ENCODE measurements around the gene C14orf93.

DNA sequence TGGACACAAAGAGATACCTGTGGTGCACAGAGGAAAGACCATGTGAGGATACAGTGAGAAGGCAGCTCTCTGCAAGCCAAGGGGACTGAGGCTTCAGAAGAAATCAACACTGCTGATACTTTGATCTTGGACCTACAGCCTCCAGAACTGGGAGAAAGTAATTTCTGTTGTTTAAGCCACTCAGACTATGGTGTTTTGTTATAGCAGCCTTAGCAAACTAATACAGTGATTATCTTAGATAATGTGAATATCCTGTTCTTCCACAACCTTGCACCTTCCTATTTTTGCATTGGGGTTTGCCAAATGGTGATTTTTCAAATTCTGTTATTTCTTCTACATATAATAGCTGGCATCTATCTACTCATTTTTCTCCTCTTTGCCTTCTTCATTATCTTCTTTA, 8.2 kb upstream of the C14orf93 start:
- TF ChIP-seq, protein P1, sequence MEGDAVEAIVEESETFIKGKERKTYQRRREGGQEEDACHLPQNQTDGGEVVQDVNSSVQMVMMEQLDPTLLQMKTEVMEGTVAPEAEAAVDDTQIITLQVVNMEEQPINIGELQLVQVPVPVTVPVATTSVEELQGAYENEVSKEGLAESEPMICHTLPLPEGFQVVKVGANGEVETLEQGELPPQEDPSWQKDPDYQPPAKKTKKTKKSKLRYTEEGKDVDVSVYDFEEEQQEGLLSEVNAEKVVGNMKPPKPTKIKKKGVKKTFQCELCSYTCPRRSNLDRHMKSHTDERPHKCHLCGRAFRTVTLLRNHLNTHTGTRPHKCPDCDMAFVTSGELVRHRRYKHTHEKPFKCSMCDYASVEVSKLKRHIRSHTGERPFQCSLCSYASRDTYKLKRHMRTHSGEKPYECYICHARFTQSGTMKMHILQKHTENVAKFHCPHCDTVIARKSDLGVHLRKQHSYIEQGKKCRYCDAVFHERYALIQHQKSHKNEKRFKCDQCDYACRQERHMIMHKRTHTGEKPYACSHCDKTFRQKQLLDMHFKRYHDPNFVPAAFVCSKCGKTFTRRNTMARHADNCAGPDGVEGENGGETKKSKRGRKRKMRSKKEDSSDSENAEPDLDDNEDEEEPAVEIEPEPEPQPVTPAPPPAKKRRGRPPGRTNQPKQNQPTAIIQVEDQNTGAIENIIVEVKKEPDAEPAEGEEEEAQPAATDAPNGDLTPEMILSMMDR (conservative IDR thresholded peaks at IDR 0.05; ENCODE audit: low read depth, low read length): no peak
- TF ChIP-seq EZH2 (IDR thresholded peaks at IDR 0.05; ENCODE audit: borderline replicate concordance, low read depth, low read length, poor library complexity, severe bottlenecking): no peak
